ENCODE data around the gene TRIO.

Gene TRIO

GRCh38 chr5:14348142-14348541, 205.0 kb downstream of the TRIO start:
- Histone ChIP-seq H3K27ac (no peak overlapping the region), H3K9ac (ENCODE audit: insufficient read length) (no peak overlapping the region), H3K4me3 (no peak overlapping the region), H3K36me3 (ENCODE audit: insufficient read depth, low read length) (no peaks in the 10 kb centered on the region), H3K9me3 (ENCODE audit: low read depth, low read length) (no peaks in the 10 kb centered on the region)
- DNase-seq (ENCODE audit: low read depth, low spot score): no peak
- TF ChIP-seq EZH2 (IDR thresholded peaks at IDR 0.05) (no peak), FOXP2 (optimal IDR thresholded peaks at IDR 0.05; ENCODE audit: control extremely low read depth, extremely low read length, insufficient read depth) (no peak), POLR2AphosphoS5 (IDR thresholded peaks at IDR 0.05; ENCODE audit: borderline replicate concordance, low read depth, low read length) (no peak)

GRCh38 chr5:14349029-14349428, 205.9 kb downstream of the TRIO start:
- no peaks in the 10 kb centered on the region for H3K9me3 ChIP-seq (ENCODE audit: low read depth, low read length)
- TF ChIP-seq POLR2AphosphoS5 (IDR thresholded peaks at IDR 0.05; ENCODE audit: borderline replicate concordance, low read depth, low read length) (no peak), EZH2 (IDR thresholded peaks at IDR 0.05) (no peak), FOXP2 (optimal IDR thresholded peaks at IDR 0.05; ENCODE audit: control extremely low read depth, extremely low read length, insufficient read depth) (no peak)
- no peak overlapping the region for H3K4me3 ChIP-seq
- H3K9ac ChIP-seq (ENCODE audit: insufficient read length): no peak overlapping the region
- no peak overlapping the region for H3K27ac ChIP-seq
- DNase-seq (ENCODE audit: low read depth, low spot score): no peak
- H3K36me3 ChIP-seq (ENCODE audit: insufficient read depth, low read length): no peaks in the 10 kb centered on the region

GRCh38 chr5:14351086-14351661, 208.0 kb downstream of the TRIO start:
- Histone ChIP-seq H3K9ac (ENCODE audit: insufficient read length) (no peak overlapping the region), H3K4me3 (no peak overlapping the region), H3K27ac (no peak overlapping the region), H3K36me3 (ENCODE audit: insufficient read depth, low read length) (no peaks in the 10 kb centered on the region), H3K9me3 (ENCODE audit: low read depth, low read length) (no peaks in the 10 kb centered on the region)
- DNase-seq (ENCODE audit: low read depth, low spot score): no peak
- no peak for TF ChIP-seq FOXP2 (optimal IDR thresholded peaks at IDR 0.05; ENCODE audit: control extremely low read depth, extremely low read length, insufficient read depth)
- TF ChIP-seq EZH2 (IDR thresholded peaks at IDR 0.05): no peak
- TF ChIP-seq POLR2AphosphoS5 (IDR thresholded peaks at IDR 0.05; ENCODE audit: borderline replicate concordance, low read depth, low read length): no peak

- DNase-seq (ENCODE audit: low read depth, low spot score): peak; percentile 12
- Histone ChIP-seq H3K27ac (no peak overlapping the region), H3K9ac (ENCODE audit: insufficient read length) (no peak overlapping the region), H3K9me3 (ENCODE audit: low read depth, low read length) (no peaks in the 10 kb centered on the region), H3K4me3 (no peak overlapping the region), H3K36me3 (ENCODE audit: insufficient read depth, low read length) (no peaks in the 10 kb centered on the region)
- TF ChIP-seq EZH2 (IDR thresholded peaks at IDR 0.05) (no peak), POLR2AphosphoS5 (IDR thresholded peaks at IDR 0.05; ENCODE audit: borderline replicate concordance, low read depth, low read length) (no peak), FOXP2 (optimal IDR thresholded peaks at IDR 0.05; ENCODE audit: control extremely low read depth, extremely low read length, insufficient read depth) (no peak)
Measured at GRCh38 chr5:14351845-14352712, 208.9 kb downstream of the TRIO start.

- no peak overlapping the region for H3K27ac ChIP-seq
- no peak overlapping the region for H3K4me3 ChIP-seq
- H3K36me3 ChIP-seq (ENCODE audit: insufficient read depth, low read length): no peaks in the 10 kb centered on the region; the same call in 1 of the 2 replicates
- TF ChIP-seq FOXP2 (optimal IDR thresholded peaks at IDR 0.05; ENCODE audit: control extremely low read depth, extremely low read length, insufficient read depth): no peak
- no peak for TF ChIP-seq EZH2 (IDR thresholded peaks at IDR 0.05)
- no peak for TF ChIP-seq POLR2AphosphoS5 (IDR thresholded peaks at IDR 0.05; ENCODE audit: borderline replicate concordance, low read depth, low read length)
- no peaks in the 10 kb centered on the region for H3K9me3 ChIP-seq (ENCODE audit: low read depth, low read length)
- H3K9ac ChIP-seq (ENCODE audit: insufficient read length): no peak overlapping the region
- DNase-seq (ENCODE audit: low read depth, low spot score): no peak
Measured at GRCh38 chr5:14353726-14354474, 210.8 kb downstream of the TRIO start.

- Histone ChIP-seq H3K9me3 (ENCODE audit: low read depth, low read length) (no peaks in the 10 kb centered on the region), H3K4me3 (no peak overlapping the region), H3K27ac (no peak overlapping the region), H3K36me3 (ENCODE audit: insufficient read depth, low read length) (no peaks in the 10 kb centered on the region; the same call in 1 of the 2 replicates), H3K9ac (ENCODE audit: insufficient read length) (no peak overlapping the region)
- no peak for DNase-seq (ENCODE audit: low read depth, low spot score)
- TF ChIP-seq EZH2 (IDR thresholded peaks at IDR 0.05) (no peak), POLR2AphosphoS5 (IDR thresholded peaks at IDR 0.05; ENCODE audit: borderline replicate concordance, low read depth, low read length) (no peak), FOXP2 (optimal IDR thresholded peaks at IDR 0.05; ENCODE audit: control extremely low read depth, extremely low read length, insufficient read depth) (no peak)
Measured at GRCh38 chr5:14355391-14355790, 212.2 kb downstream of the TRIO start.

- H3K9me3 ChIP-seq (ENCODE audit: low read depth, low read length): no peaks in the 10 kb centered on the region
- TF ChIP-seq POLR2AphosphoS5 (IDR thresholded peaks at IDR 0.05; ENCODE audit: borderline replicate concordance, low read depth, low read length) (no peak), EZH2 (IDR thresholded peaks at IDR 0.05) (no peak), FOXP2 (optimal IDR thresholded peaks at IDR 0.05; ENCODE audit: control extremely low read depth, extremely low read length, insufficient read depth) (no peak)
- no peak overlapping the region for H3K9ac ChIP-seq (ENCODE audit: insufficient read length)
- H3K36me3 ChIP-seq (ENCODE audit: insufficient read depth, low read length): peaks cover under 1% of the 10 kb centered on the region; the same call in 1 of the 2 replicates
- no peak overlapping the region for H3K4me3 ChIP-seq
- no peak for DNase-seq (ENCODE audit: low read depth, low spot score)
- no peak overlapping the region for H3K27ac ChIP-seq
Measured at GRCh38 chr5:14356305-14356704, 213.2 kb downstream of the TRIO start.

GRCh38 chr5:14357441-14357840, 214.3 kb downstream of the TRIO start:
- Histone ChIP-seq H3K4me3 (no peak overlapping the region), H3K9me3 (ENCODE audit: low read depth, low read length) (no peaks in the 10 kb centered on the region), H3K9ac (ENCODE audit: insufficient read length) (no peak overlapping the region), H3K36me3 (ENCODE audit: insufficient read depth, low read length) (peaks cover 3% of the 10 kb centered on the region; the same call in 1 of the 2 replicates), H3K27ac (no peak overlapping the region)
- no peak for DNase-seq (ENCODE audit: low read depth, low spot score)
- TF ChIP-seq FOXP2 (optimal IDR thresholded peaks at IDR 0.05; ENCODE audit: control extremely low read depth, extremely low read length, insufficient read depth): no peak
- TF ChIP-seq EZH2 (IDR thresholded peaks at IDR 0.05): no peak
- TF ChIP-seq POLR2AphosphoS5 (IDR thresholded peaks at IDR 0.05; ENCODE audit: borderline replicate concordance, low read depth, low read length): no peak
